Stimulated activated CD4-positive, alpha-beta T cell treated with anti-CD3 and anti-CD28 coated beads, Interleukin-15, amount 100 ng/mL, for 48 hours (primary cell): ENCODE results near the gene TOX2.

Source experiments
- DNase-seq, 2 donors: peaks; one replicate each; pipeline ENCODE4 v3.0.0-alpha.2; 2020; ENCODE audit warnings: low read depth in 2 of 2

Gene TOX2

GRCh38 chr20:44104798-44105517 is 190.3 kb downstream of the TOX2 start:
- no peak for DNase-seq

- DNase-seq, result no peak
Observed at GRCh38 chr20:44106615-44107014, 192.0 kb downstream of the TOX2 start.

GRCh38 chr20:44109951-44110361 is 195.3 kb downstream of the TOX2 start:
- no peak for DNase-seq

- no peak for DNase-seq
Observed at GRCh38 chr20:44110816-44111568, 196.3 kb downstream of the TOX2 start.

- DNase-seq, result no peak
Observed at GRCh38 chr20:44111712-44112335, 197.2 kb downstream of the TOX2 start.

- no peak for DNase-seq
Observed at GRCh38 chr20:44112456-44112855, 197.8 kb downstream of the TOX2 start.

GRCh38 chr20:44112889-44113617 is 198.4 kb downstream of the TOX2 start:
- no peak for DNase-seq

GRCh38 chr20:44113618-44114376 is 199.1 kb downstream of the TOX2 start:
- DNase-seq, result no peak

GRCh38 chr20:44115181-44115580 is 200.5 kb downstream of the TOX2 start:
- DNase-seq, result no peak

GRCh38 chr20:44115762-44116644 is 201.4 kb downstream of the TOX2 start:
- DNase-seq, result no peak

- no peak for DNase-seq
Observed at GRCh38 chr20:44117296-44118184, 202.9 kb downstream of the TOX2 start.

- DNase-seq, result no peak
Observed at GRCh38 chr20:44118185-44119033, 203.8 kb downstream of the TOX2 start.
